Transverse colon (tissue), 4 donors: ENCODE measurements around the gene PHRF1. TPM values are rescaled to one million over a fixed set of nuclear protein-coding genes. Genes with fewer than 3 reads are reported as not detected.

Experiments
- DNase-seq: peaks from one replicate; pipeline ENCODE4 v3.0.0-alpha.2; 2019
- H3K27ac ChIP-seq, 4 donors: fragments of 200-600 bp; sonication (generic); 2 replicates each; pipeline ENCODE4 v1.5.1; 2016 to 2018; ENCODE audit warnings: inconsistent platforms in 4 of 4
- H3K27me3 ChIP-seq: fragments of 200-600 bp; sonication (generic); 2 replicates; pipeline ENCODE4 v1.5.1; 2017; ENCODE audit warnings: inconsistent platforms
- H3K36me3 ChIP-seq, 4 donors: fragments of 200-600 bp; sonication (generic); 2 replicates each; pipeline ENCODE4 v1.5.1; 2017 to 2019; ENCODE audit warnings: inconsistent platforms in 4 of 4
- H3K4me1 ChIP-seq, 4 donors: fragments of 200-600 bp; sonication (generic); 2 replicates each; pipeline ENCODE4 v1.5.1; 2017 to 2020; ENCODE audit warnings: inconsistent platforms in 4 of 4
- H3K4me3 ChIP-seq, 4 donors: fragments of 200-600 bp; sonication (generic); 1 replicate in 1 of 4; 2 replicates in 3 of 4; pipeline versions ENCODE4 v1.5.1 to v1.6.1; 2017 to 2019; ENCODE audit warnings: inconsistent platforms in 4 of 4
- H3K9me3 ChIP-seq, 2 donors: fragments of 200-600 bp; sonication (generic); 2 replicates each; pipeline ENCODE4 v1.5.1; 2017 to 2019; ENCODE audit warnings: inconsistent platforms in 2 of 2
- CTCF ChIP-seq, 5 experiments: fragments of 200-600 bp in 3 of 5; fragments of 450-650 bp in 2 of 5; sonication (generic) in 3 of 5; IDR thresholded peaks; 1 replicate in 2 of 5; 2 replicates in 3 of 5; pipeline ENCODE4 v1.5.1; 2016 to 2017; ENCODE audit warnings: antibody characterized with exemption in 5 of 5, inconsistent platforms in 3 of 5, mild to moderate bottlenecking in 2 of 5, moderate library complexity in 1 of 5
- EP300 ChIP-seq: sonication (generic); formaldehyde crosslinking; IDR thresholded peaks from one replicate; pipeline ENCODE4 v1.6.1; 2017; ENCODE audit warnings: antibody characterized with exemption, low read depth
- POLR2A ChIP-seq: fragments of 450-650 bp; IDR thresholded peaks from one replicate; pipeline ENCODE4 v1.6.1; 2016; ENCODE audit warnings: antibody characterized with exemption, mild to moderate bottlenecking, moderate library complexity
- POLR2AphosphoS5 ChIP-seq, 3 donors: sonication (generic); formaldehyde crosslinking; IDR thresholded peaks; one replicate each; pipeline ENCODE4 v1.6.1; 2016; ENCODE audit warnings: antibody characterized with exemption in 3 of 3
- WGBS, 2 donors: methylation state at CpG; one replicate each; pipeline ENCODE4 v1.1.5; 2018; ENCODE audit warnings: low coverage in 1 of 2; 5-methylcytosine and 5-hydroxymethylcytosine counted together
- in situ Hi-C, 4 donors: fragments of 200-750 bp; cut with MboI; loops; one replicate each; pipeline versions ENCODE4 v1.15.0 to v1.15.1; 2017; ENCODE audit warnings: low sequenced_read_pairs in 3 of 4, low pct_ligation_motif_present in 1 of 4, low pct_unique_long_range_greater_than_20kb in 1 of 4
- intact Hi-C: fragments of 100-400 bp; cut with DNase I; formaldehyde crosslinking; loops from one replicate; pipeline ENCODE4 v1.15.1; 2023; ENCODE audit warnings: low total_unique reads
- total RNA-seq, 4 donors: library from RNA; depleted of rRNA; stranded (reverse); fragments of >200 nt; gene quantifications; one replicate each; pipeline ENCODE4 v1.1.0, GENCODE V29; 2016

PHRF1 gene
- total RNA-seq, 4 donors from 2014 or later: 28.4 to 60.6 (median 43.2) TPM

- intact Hi-C loops: loop anchor here (5.0 kb wide), 1 partner anchor 166 kb away; no protein-coding TSS in a partner anchor
Measured at GRCh38 chr11:556662-557256, 19.5 kb upstream of the PHRF1 start.

GRCh38 chr11:557328-558132 lies 18.7 kb upstream of the PHRF1 start:
- no peak overlapping the region for H3K27ac ChIP-seq
- H3K9me3 ChIP-seq: no peaks in the 10 kb centered on the region
- 79% methylated on average over 24 of the region's 24 CpGs; no CpG with 5 or more reads in 1 of the 2 donors for WGBS, 2 donors
- intact Hi-C loops: loop anchor here (5.0 kb wide), 1 partner anchor 165 kb away; no protein-coding TSS in a partner anchor
- in situ Hi-C loops: no loop called here
- H3K27me3 ChIP-seq: peaks cover 54% of the 10 kb centered on the region
- TF ChIP-seq CTCF (IDR thresholded peaks at IDR 0.05): no peak
- TF ChIP-seq POLR2A: no peak
- no peak for TF ChIP-seq POLR2AphosphoS5 (IDR thresholded peaks at IDR 0.05)
- no peak for TF ChIP-seq EP300
- H3K36me3 ChIP-seq: no peaks in the 10 kb centered on the region
- no peak overlapping the region for H3K4me3 ChIP-seq
- no peak for DNase-seq
- peaks cover 30 to 55% (median 42%) of the 10 kb centered on the region in 4 donors for H3K4me1 ChIP-seq

More at GRCh38 chr11:556662-557256, 19.5 kb upstream of the PHRF1 start:
- TF ChIP-seq CTCF (IDR thresholded peaks at IDR 0.05): no peak
- peak; percentile 3 for TF ChIP-seq POLR2A
- in situ Hi-C loops: no loop called here
- Histone ChIP-seq H3K9me3 (no peaks in the 10 kb centered on the region), H3K4me3 (no peak overlapping the region), H3K36me3 (no peaks in the 10 kb centered on the region), H3K27me3 (peaks cover 56% of the 10 kb centered on the region), H3K4me1 (peaks cover 24 to 47% (median 35%) of the 10 kb centered on the region in 4 donors), H3K27ac (no peak overlapping the region)
- WGBS, 2 donors: 93% methylated on average over 18 of the region's 22 CpGs; no CpG with 5 or more reads in 1 of the 2 donors
- no peak for DNase-seq

- peaks cover 30 to 56% (median 43%) of the 10 kb centered on the region in 4 donors for H3K4me1 ChIP-seq
- TF ChIP-seq EP300 (no peak), POLR2A (no peak), CTCF (IDR thresholded peaks at IDR 0.05) (no peak), POLR2AphosphoS5 (IDR thresholded peaks at IDR 0.05) (no peak)
- H3K27me3 ChIP-seq: peaks cover 44% of the 10 kb centered on the region
- no peak overlapping the region for H3K27ac ChIP-seq
- no peak for DNase-seq
- WGBS, 2 donors: 80% methylated on average over 19 of the region's 20 CpGs; no CpG with 5 or more reads in 1 of the 2 donors
- intact Hi-C loops (loop anchor here (5.0 kb wide), 1 partner anchor 164 kb away; no protein-coding TSS in a partner anchor), in situ Hi-C loops (no loop called here)
- no peak overlapping the region for H3K4me3 ChIP-seq
- H3K9me3 ChIP-seq: no peaks in the 10 kb centered on the region
- H3K36me3 ChIP-seq: no peaks in the 10 kb centered on the region
Measured at GRCh38 chr11:558503-558902, 17.8 kb upstream of the PHRF1 start.

- H3K27me3 ChIP-seq: peaks cover 38% of the 10 kb centered on the region
- peak overlapping the region; percentile 85 to 98 (median 96) for H3K27ac ChIP-seq
- H3K4me3 ChIP-seq: no peak overlapping the region
- intact Hi-C loops (loop anchor here (5.0 kb wide), 1 partner anchor 163 kb away; no protein-coding TSS in a partner anchor), in situ Hi-C loops (no loop called here)
- WGBS, 2 donors: 75% methylated on average over 15 of the region's 15 CpGs; no CpG with 5 or more reads in 1 of the 2 donors
- H3K9me3 ChIP-seq: no peaks in the 10 kb centered on the region
- no peak for DNase-seq
- H3K36me3 ChIP-seq: no peaks in the 10 kb centered on the region
- H3K4me1 ChIP-seq: peaks cover 29 to 54% (median 42%) of the 10 kb centered on the region in 4 donors
- TF ChIP-seq POLR2AphosphoS5 (IDR thresholded peaks at IDR 0.05): no peak
- no peak for TF ChIP-seq POLR2A
- no peak for TF ChIP-seq CTCF (IDR thresholded peaks at IDR 0.05)
- no peak for TF ChIP-seq EP300
Measured at GRCh38 chr11:559020-559620, 17.1 kb upstream of the PHRF1 start.
